Dedifferentiated amniotic fluid mesenchymal stem cell (primary cell): Measurements from ENCODE around the gene FAM53A.
"Not testable (repeated sequence)": the region's sequence is repeated elsewhere in the genome, so short reads cannot be mapped to it uniquely, and the experiment has no call there.

Experiments
- DNase-seq: peaks from one replicate; pipeline ENCODE4 v3.0.0-alpha.2; 2016; ENCODE audit errors: extremely low spot score

FAM53A gene

DNA sequence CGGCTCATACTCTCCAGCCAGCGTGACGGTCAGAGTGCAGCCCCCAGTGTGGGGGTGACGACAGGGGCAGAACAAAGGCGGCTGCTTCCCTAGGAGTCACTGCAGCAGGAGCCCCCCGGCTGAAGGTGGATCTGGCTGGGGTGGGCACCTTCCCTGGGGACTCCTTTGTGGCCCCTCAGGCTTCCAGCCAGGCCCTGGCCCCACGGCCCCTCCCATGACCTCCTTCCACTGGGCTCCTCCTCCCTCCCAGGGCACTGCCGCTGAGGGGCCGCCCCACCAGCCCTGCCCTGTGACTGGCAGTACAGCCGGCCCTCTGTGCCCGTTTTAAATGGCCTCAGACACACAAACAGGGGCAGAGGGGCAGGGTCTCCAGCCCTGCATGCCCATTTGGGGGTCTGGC, 61.9 kb downstream of the FAM53A start:
- DNase-seq, result no peak

- no peak for DNase-seq
Measured at GRCh38 chr4:1621526-1621925, 62.6 kb downstream of the FAM53A start.

- no peak for DNase-seq
Measured at GRCh38 chr4:1619151-1619672, 64.9 kb downstream of the FAM53A start.

DNA sequence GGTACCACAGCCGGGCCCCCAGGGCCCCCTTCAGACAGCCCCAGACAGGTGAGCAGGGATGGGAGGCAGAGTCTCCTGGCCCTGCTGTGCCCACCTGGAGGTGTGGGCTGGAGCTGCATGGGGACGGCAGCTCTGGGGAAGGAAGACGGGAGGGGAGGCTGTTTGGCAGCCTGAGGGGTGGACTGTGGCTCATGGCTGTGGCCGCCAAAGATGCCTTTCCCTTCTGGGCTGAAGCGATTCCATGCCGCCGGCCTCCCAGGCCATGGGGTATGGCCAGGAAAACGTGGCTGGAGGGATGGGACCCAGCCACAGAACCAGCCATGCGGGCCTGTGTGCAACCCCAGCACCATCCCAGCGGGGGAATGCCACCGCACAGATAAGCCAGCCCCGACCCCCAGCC, 65.7 kb downstream of the FAM53A start:
- no peak for DNase-seq

DNA sequence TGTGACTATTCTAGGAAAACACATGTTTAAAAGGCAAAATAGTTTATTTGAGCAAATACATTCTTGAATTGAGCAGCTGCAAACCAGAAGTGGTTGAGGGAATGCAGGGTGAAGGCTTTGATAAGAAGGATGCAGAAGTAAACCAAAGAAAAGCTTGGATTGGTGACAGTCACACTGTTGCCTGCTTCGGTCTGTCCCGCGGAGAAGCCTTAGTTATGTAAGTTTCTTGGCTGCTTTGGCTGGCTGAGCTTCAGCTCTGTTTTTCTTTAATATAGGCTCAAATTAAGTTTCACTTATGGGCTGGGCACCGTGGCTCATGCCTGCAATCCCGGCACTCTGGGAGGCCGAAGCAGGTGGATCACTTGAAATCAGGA, 67.6 kb downstream of the FAM53A start:
- no peak for DNase-seq

GRCh38 chr4:1615786-1616556, 68.1 kb downstream of the FAM53A start:
- DNase-seq, result no peak

DNA sequence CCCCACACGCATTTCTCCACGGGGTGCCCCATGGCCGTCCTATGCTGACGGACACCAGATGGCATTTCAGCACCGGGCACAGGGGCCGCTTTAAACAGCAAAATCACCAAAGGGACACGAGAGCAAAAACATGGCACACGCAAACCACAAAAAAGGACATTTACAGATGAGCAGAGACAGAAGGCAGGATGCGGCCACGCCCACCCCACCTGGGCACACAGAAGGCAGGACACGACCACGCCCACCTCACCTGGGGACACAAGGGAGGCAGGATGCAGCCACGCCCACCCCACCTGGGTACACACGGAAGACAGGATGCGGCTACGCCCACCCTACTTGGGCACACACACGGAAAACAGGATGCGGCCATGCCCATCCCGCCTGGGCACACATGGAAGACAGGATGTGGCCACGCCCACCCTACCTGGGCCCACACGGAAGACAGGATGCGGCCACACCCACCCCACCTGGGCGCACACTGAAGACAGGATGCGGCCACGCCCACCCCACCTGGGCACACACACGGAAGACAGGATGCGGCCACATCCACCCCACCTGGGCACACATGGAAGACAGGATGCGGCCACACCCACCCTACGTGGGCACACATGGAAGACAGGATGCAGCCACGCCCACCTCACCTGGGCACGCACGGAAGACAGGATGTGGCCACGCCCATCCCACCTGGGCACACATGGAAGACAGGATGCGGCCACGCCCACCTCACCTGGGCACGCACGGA, 69.1 kb downstream of the FAM53A start:
- DNase-seq, result no peak

DNA sequence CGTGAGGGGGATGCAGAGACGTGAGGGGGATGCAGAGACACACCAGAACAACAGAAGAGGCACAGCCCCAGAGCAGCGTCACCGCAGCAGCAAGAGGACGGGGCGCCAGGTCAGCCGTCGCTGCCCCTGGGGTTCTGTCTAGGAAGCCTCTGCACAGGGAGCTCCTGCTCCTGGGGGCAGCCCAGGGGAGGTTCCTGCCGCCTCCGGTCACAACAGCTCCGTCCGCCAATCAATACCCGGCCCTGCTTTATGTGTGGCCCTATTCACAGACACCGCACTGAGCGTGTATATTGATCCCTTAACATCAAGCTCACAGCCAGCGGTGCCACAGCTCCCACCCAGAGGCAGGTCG, 69.6 kb downstream of the FAM53A start:
- no peak for DNase-seq

- no peak for DNase-seq
Measured at GRCh38 chr4:1614049-1614448, 70.1 kb downstream of the FAM53A start.

GRCh38 chr4:1613099-1613495, 71.0 kb downstream of the FAM53A start:
- DNase-seq, result no peak

DNA sequence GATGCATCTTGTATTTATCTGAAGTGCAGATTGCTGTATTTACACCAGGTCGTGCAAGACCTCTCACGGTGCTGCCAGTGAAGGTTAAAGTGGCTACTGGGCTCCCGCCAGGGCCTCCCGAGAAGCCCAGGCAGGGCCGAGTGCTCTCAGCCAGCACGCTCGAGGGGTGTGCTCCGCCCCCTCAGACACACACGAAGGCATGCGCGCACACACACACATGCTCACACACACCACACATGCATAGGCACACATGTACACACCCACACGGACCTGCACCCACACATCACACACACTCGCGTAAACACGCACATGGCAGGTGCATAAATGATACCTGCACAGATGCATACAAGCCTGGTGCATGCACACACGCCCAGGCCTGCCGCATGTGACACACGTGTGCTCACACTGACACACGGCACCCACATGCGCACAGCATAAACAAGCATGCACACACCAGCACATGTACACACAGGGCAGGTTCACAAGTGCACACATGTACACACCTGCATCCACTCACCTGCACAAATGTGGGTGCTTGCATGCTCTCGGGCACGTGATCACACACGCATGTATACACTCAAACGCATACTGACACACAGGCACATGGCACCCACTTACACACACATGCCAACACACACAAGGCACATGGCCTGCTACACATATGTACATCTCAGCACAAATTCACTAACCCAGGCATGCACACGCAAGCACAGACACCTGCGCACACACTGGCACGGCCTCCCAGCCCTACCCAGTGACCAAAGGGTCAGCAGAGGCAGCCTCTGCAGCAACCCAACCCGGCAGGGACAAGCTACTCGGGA, 71.6 kb downstream of the FAM53A start:
- DNase-seq, result no peak

GRCh38 chr4:1611501-1611870, 72.6 kb downstream of the FAM53A start:
- DNase-seq, result no peak

GRCh38 chr4:1610791-1611500, 73.2 kb downstream of the FAM53A start:
- DNase-seq, result no peak

- no peak for DNase-seq
Measured at GRCh38 chr4:1609901-1610790, 74.0 kb downstream of the FAM53A start.

- DNase-seq, result no peak
Measured at GRCh38 chr4:1608821-1609500, 75.2 kb downstream of the FAM53A start.

DNA sequence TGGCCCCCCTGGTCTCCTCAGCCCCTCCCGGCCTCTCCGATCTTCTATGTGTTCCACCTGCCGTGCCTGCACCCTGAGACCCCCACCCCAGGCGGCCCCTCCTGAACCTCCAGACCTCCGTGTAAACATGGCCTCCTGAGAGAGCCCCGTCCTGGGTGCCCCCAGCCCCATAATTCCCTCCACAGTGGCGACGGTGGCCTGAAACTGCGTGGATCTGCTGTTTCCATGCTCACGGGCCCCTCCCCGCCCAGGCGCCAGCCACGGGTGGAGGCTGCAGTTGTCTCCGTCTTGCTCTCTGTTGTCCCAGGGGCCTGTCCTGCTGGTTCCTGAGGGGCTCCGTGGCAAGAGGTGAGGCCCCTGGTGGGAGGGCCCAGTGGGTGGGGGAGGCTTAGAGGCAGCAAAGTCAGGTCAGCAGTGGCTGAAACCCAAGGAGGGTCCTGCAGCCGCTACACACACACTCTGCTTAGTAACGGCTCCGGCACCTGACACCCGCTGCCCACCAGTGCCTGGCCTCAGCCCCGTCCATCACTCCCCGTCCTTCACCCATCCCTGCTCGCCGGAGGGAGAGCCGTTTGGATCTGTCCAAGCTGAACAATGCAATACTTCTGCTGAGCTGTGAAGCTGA, 75.8 kb downstream of the FAM53A start:
- DNase-seq, result no peak

DNA sequence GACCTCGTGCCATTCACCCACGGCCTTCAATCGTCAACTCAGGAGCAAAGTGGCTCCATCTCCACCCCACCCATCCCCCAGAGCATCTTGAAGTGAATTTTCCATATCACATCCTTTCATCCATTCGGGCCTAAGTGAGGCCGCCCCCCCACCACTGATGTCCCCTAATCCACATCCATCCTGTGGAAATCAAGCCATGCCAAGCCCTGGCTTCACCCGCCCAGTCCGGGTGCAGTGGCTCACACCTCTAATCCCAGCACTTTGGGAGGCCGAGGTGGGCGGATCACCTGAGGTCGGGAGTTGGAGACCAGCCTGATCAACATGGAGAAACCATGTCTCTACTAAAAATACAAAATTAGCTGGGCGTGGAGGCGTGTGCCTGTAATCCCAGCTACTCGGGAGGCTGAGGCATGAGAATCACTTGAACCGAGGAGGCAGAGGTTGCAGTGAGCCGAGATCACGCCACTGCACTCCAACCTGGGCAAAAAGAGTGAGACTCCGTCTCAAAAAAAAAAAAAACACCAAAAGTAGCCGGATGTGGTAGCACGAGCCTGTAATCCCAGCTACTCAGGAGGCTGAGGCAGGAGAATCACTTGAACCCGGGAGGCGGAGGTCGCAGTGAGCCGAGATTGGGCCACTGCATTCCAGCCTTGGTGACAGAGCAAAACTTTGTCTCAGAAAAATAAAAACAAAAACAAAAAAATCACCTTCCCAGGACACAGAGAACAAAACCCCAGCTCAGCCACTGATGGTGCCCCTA, 76.5 kb downstream of the FAM53A start:
- DNase-seq, result not testable (repeated sequence)

GRCh38 chr4:1604706-1605205, 79.4 kb downstream of the FAM53A start:
- DNase-seq, result no peak

- no peak for DNase-seq
Measured at GRCh38 chr4:1604181-1604705, 79.9 kb downstream of the FAM53A start.
